OCI-LY7 (cell line): Measurements from ENCODE around the gene DENND1A.

Experiments
- EZH2phosphoT487 ChIP-seq: fragments of 200-600 bp; sonication (generic); IDR thresholded peaks from 2 replicates; pipeline ENCODE4 v1.6.1; 2018; ENCODE audit warnings: low read depth, borderline replicate concordance, mild to moderate bottlenecking, mixed run types, antibody characterized with exemption, low read length, moderate library complexity, mixed read lengths
- TF ChIP-seq, protein P1 (sequence below): fragments of 200-600 bp; sonication (generic); conservative IDR thresholded peaks from 2 replicates; pipeline ENCODE4 v1.5.1; 2014; ENCODE audit warnings: mild to moderate bottlenecking, antibody characterized with exemption, low read length, moderate library complexity, mixed read lengths

DNA sequence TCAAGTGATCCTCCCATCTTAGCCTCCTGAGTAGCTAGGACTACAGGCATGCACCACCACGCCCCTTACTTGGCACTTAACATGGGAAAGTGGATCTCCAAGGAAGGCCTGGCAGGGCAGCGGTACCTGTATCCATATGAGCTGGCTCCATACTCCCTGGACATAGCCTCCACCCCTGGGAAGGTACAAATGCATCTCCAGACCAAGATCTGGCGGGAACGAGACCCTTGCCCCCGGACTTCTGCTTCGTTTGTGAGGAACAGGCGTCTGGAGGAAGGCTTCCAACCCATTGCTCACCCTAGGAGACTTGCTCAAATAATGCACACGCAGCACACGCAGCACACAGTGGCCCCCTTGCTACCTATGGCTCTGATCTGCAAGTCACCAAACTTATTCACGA is 518.7 kb downstream of the DENND1A start:
- TF ChIP-seq, protein P1, sequence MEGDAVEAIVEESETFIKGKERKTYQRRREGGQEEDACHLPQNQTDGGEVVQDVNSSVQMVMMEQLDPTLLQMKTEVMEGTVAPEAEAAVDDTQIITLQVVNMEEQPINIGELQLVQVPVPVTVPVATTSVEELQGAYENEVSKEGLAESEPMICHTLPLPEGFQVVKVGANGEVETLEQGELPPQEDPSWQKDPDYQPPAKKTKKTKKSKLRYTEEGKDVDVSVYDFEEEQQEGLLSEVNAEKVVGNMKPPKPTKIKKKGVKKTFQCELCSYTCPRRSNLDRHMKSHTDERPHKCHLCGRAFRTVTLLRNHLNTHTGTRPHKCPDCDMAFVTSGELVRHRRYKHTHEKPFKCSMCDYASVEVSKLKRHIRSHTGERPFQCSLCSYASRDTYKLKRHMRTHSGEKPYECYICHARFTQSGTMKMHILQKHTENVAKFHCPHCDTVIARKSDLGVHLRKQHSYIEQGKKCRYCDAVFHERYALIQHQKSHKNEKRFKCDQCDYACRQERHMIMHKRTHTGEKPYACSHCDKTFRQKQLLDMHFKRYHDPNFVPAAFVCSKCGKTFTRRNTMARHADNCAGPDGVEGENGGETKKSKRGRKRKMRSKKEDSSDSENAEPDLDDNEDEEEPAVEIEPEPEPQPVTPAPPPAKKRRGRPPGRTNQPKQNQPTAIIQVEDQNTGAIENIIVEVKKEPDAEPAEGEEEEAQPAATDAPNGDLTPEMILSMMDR, result no peak
- no peak for TF ChIP-seq EZH2phosphoT487
